HL-60 (cell line): Measurements from ENCODE around the gene BABAM2.
A peak's percentile ranks its signal among the peaks of the same experiment; 100 is the strongest.

Experiments
- DNase-seq, 2 experiments: peaks; one replicate each; pipeline ENCODE4 v3.0.0-alpha.2; 2010 to 2020; ENCODE audit warnings: low read depth in 1 of 2, low spot score in 1 of 2
- H3K27ac ChIP-seq: fragments of 250-450 bp; sonication (Bioruptor Pico); replicated peaks from 2 replicates; pipeline ENCODE4 v1.5.1; 2020; ENCODE audit warnings: mild to moderate bottlenecking, moderate library complexity
- H3K27me3 ChIP-seq: fragments of 250-450 bp; sonication (Bioruptor Pico); 2 replicates; pipeline ENCODE4 v1.5.1; 2021; ENCODE audit warnings: mild to moderate bottlenecking, moderate library complexity; ENCODE audit not compliant: insufficient read depth, poor library complexity, severe bottlenecking
- H3K4me3 ChIP-seq: replicated peaks from 2 replicates; pipeline ENCODE4 v1.5.1; 2011; ENCODE audit warnings: mild to moderate bottlenecking, control low read depth, low read length; ENCODE audit not compliant: insufficient read depth
- CTCF ChIP-seq: IDR thresholded peaks from one replicate; pipeline ENCODE4 v1.5.1; 2011; ENCODE audit warnings: low read length, control low read depth, inconsistent platforms; ENCODE audit not compliant: insufficient read depth
- GABPA ChIP-seq: IDR thresholded peaks from 2 replicates; pipeline ENCODE4 v1.6.1; 2012; ENCODE audit warnings: low read depth
- POLR2AphosphoS5 ChIP-seq: IDR thresholded peaks from 2 replicates; pipeline ENCODE4 v1.6.1; 2012; ENCODE audit warnings: low read depth
- REST ChIP-seq: IDR thresholded peaks from 2 replicates; pipeline ENCODE4 v1.6.1; 2012; ENCODE audit warnings: low read depth; ENCODE audit not compliant: insufficient replicate concordance
- SPI1 ChIP-seq: IDR thresholded peaks from 2 replicates; pipeline ENCODE4 v1.6.1; 2012; ENCODE audit warnings: low read depth, mild to moderate bottlenecking, borderline replicate concordance

The BABAM2 gene

GRCh38 chr2:28367667-28368356 lies 477.3 kb downstream of the BABAM2 start:
- H3K27ac ChIP-seq = peak overlapping the region; percentile 94

GRCh38 chr2:28368357-28368798 lies 477.8 kb downstream of the BABAM2 start:
- TF ChIP-seq POLR2AphosphoS5 = no peak
- TF ChIP-seq CTCF = no peak
- TF ChIP-seq SPI1 = no peak
- no peak for TF ChIP-seq REST
- no peak for TF ChIP-seq GABPA

More at GRCh38 chr2:28367667-28368356, 477.3 kb downstream of the BABAM2 start:
- no peak for DNase-seq
- H3K27me3 ChIP-seq = no peaks in the 10 kb centered on the region
- no peak for TF ChIP-seq POLR2AphosphoS5
- TF ChIP-seq SPI1 = no peak
- TF ChIP-seq GABPA = no peak
- TF ChIP-seq CTCF = no peak
- no peak for TF ChIP-seq REST
- H3K4me3 ChIP-seq = no peak overlapping the region

GRCh38 chr2:28369358-28369757 lies 478.8 kb downstream of the BABAM2 start:
- Histone ChIP-seq H3K27me3 (no peaks in the 10 kb centered on the region), H3K27ac (no peak overlapping the region), H3K4me3 (no peak overlapping the region)
- no peak for DNase-seq
- TF ChIP-seq SPI1 = no peak
- TF ChIP-seq GABPA = no peak
- TF ChIP-seq REST = no peak
- no peak for TF ChIP-seq POLR2AphosphoS5
- no peak for TF ChIP-seq CTCF

More at GRCh38 chr2:28368357-28368798, 477.8 kb downstream of the BABAM2 start:
- Histone ChIP-seq H3K4me3 (no peak overlapping the region), H3K27ac (no peak overlapping the region), H3K27me3 (no peaks in the 10 kb centered on the region)
- DNase-seq = no peak
